GM12878 (cell line): ENCODE data around the gene MYO9B. TPM values are rescaled to one million over a fixed set of nuclear protein-coding genes. Genes with fewer than 3 reads are reported as not detected.

ENCODE experiments used
- ATAC-seq: fragments of 200-7000 bp; cut with Tn5 transposase; 3 replicates; pipeline ENCODE4 v1.9.1; 2020; ENCODE audit warnings: mild to moderate bottlenecking, moderate library complexity
- BruUV-seq: library from RNA; stranded (reverse); fragments of 400-500 nt; replicated peaks from 2 replicates; lab custom pipeline; 2021; lab: Mats Ljungman, UMichigan
- CTCF ChIA-PET: fragments of 300-600 bp; sonication (Branson Sonifier 250); formaldehyde crosslinking; extraction: SDS; loops from one replicate; lab custom pipeline; 2021; ENCODE audit warnings: inconsistent platforms; lab: Yijun Ruan, JAX
- POLR2A ChIA-PET: fragments of 350-600 bp; formaldehyde crosslinking; extraction: SDS; loops from one replicate; lab custom pipeline; 2021; ENCODE audit warnings: inconsistent platforms; lab: Charles Lee
- RAD21 ChIA-PET: fragments of 300-600 bp; sonication (Branson Sonifier 250); formaldehyde crosslinking; loops from one replicate; lab custom pipeline; 2023; ENCODE audit warnings: antibody characterized with exemption; ENCODE audit not compliant: unreplicated experiment; lab: Charles Lee
- SMC1A ChIA-PET: fragments of 300-600 bp; sonication (Branson Sonifier 250); formaldehyde crosslinking; loops from one replicate; lab custom pipeline; 2023; ENCODE audit not compliant: unreplicated experiment, uncharacterized antibody; lab: Charles Lee
- DNase-seq: peaks from one replicate; pipeline ENCODE4 v3.0.0-alpha.2; 2011; ENCODE audit warnings: low read depth, low spot score
- FAIRE-seq: peaks from 3 replicates; lab custom pipeline; 2011; peaks lifted over from hg19 to GRCh38; lab: Jason Lieb, UNC
- H2AFZ ChIP-seq: 2 replicates; pipeline ENCODE4 v1.6.0; 2011; ENCODE audit warnings: low read depth, low read length, control low read depth; ENCODE audit not compliant: control insufficient read depth
- H3K27ac ChIP-seq: 2 replicates; pipeline ENCODE4 v1.5.1; 2011; ENCODE audit warnings: control low read depth; ENCODE audit not compliant: control insufficient read depth, insufficient read depth
- H3K27me3 ChIP-seq, 2 experiments: replicated peaks in 1 of 2; 2 replicates each; pipeline versions ENCODE4 v1.6.0 to v1.6.1; 2011; ENCODE audit warnings: low read length in 1 of 2; ENCODE audit not compliant: control insufficient read depth in 2 of 2, insufficient read depth in 2 of 2
- H3K36me3 ChIP-seq, 2 experiments: 2 replicates each; pipeline ENCODE4 v1.5.1; 2011; ENCODE audit warnings: low read length in 1 of 2; ENCODE audit not compliant: control insufficient read depth in 2 of 2, insufficient read depth in 2 of 2
- H3K4me1 ChIP-seq: 2 replicates; pipeline ENCODE4 v1.6.1; 2011; ENCODE audit warnings: mild to moderate bottlenecking, low read length, moderate library complexity, mixed read lengths; ENCODE audit not compliant: control insufficient read depth, insufficient read depth
- H3K4me2 ChIP-seq: 2 replicates; pipeline ENCODE4 v1.6.0; 2011; ENCODE audit warnings: control low read depth; ENCODE audit not compliant: control insufficient read depth, insufficient read depth
- H3K4me3 ChIP-seq: fragments of 200-600 bp; sonication (generic); 2 replicates; pipeline ENCODE4 v1.5.1; 2016
- H3K79me2 ChIP-seq: 2 replicates; pipeline ENCODE4 v1.6.0; 2011; ENCODE audit warnings: low read length; ENCODE audit not compliant: control insufficient read depth, insufficient read depth
- H3K9ac ChIP-seq: 2 replicates; pipeline ENCODE4 v1.8.0; 2011; ENCODE audit warnings: low read length, control low read depth, mixed read lengths; ENCODE audit not compliant: control insufficient read depth, insufficient read depth
- H3K9me3 ChIP-seq: replicated peaks from 3 replicates; pipeline ENCODE4 v1.5.1; 2011; ENCODE audit warnings: mild to moderate bottlenecking, low read length; ENCODE audit not compliant: control insufficient read depth, insufficient read depth
- H4K20me1 ChIP-seq: 2 replicates; pipeline ENCODE4 v1.6.0; 2011; ENCODE audit not compliant: control insufficient read depth, insufficient read depth
- BMI1 ChIP-seq: fragments of 450-650 bp; IDR thresholded peaks from 2 replicates; pipeline ENCODE4 v1.6.1; 2016; ENCODE audit warnings: mild to moderate bottlenecking, moderate library complexity, borderline replicate concordance
- BRCA1 ChIP-seq: IDR thresholded peaks from 2 replicates; pipeline ENCODE4 v1.6.1; 2011; ENCODE audit warnings: low read depth, low read length, improper control_type of control experiment
- CBX5 ChIP-seq: sonication (generic); IDR thresholded peaks from 2 replicates; pipeline ENCODE4 v1.6.1; 2016; ENCODE audit warnings: low read depth, moderate library complexity, mild to moderate bottlenecking, inconsistent platforms
- CHD4 ChIP-seq: fragments of 200-600 bp; sonication (generic); IDR thresholded peaks from 2 replicates; pipeline ENCODE4 v1.6.1; 2016; ENCODE audit warnings: mild to moderate bottlenecking
- EGR1 ChIP-seq, 2 experiments: IDR thresholded peaks; 1 replicate in 1 of 2; 2 replicates in 1 of 2; pipeline ENCODE4 v1.6.1; 2011 to 2012; ENCODE audit warnings: low read depth in 2 of 2, low read length in 2 of 2, borderline replicate concordance in 1 of 2, mild to moderate bottlenecking in 1 of 2, moderate library complexity in 1 of 2
- ETV6 ChIP-seq, 2 experiments: fragments of 450-650 bp in 1 of 2; IDR thresholded peaks in 1 of 2; conservative IDR thresholded peaks in 1 of 2; 2 replicates each; pipeline ENCODE4 v1.6.1; 2014; ENCODE audit warnings: antibody characterized with exemption in 1 of 2, borderline replicate concordance in 1 of 2, low read depth in 1 of 2, mild to moderate bottlenecking in 1 of 2, moderate library complexity in 1 of 2
- FOS ChIP-seq: IDR thresholded peaks from 3 replicates; pipeline ENCODE4 v1.6.1; 2011; ENCODE audit warnings: borderline replicate concordance; ENCODE audit not compliant: insufficient read length; ENCODE audit errors: extremely low read depth
- HDAC2 ChIP-seq: fragments of 200-600 bp; sonication (generic); IDR thresholded peaks from 2 replicates; pipeline ENCODE4 v1.6.1; 2017
- IRF3 ChIP-seq: fragments of 450-650 bp; IDR thresholded peaks from 2 replicates; pipeline ENCODE4 v1.6.1; 2014; ENCODE audit warnings: mild to moderate bottlenecking
- JUND ChIP-seq: IDR thresholded peaks from 2 replicates; pipeline ENCODE4 v1.6.1; 2012; ENCODE audit warnings: low read depth, mild to moderate bottlenecking, low read length, improper control_type of control experiment, moderate library complexity
- MEF2B ChIP-seq: fragments of 450-650 bp; IDR thresholded peaks from 2 replicates; pipeline ENCODE4 v1.6.1; 2018; ENCODE audit warnings: mild to moderate bottlenecking, moderate library complexity; ENCODE audit not compliant: partially characterized antibody, poor library complexity, severe bottlenecking
- MTA2 ChIP-seq: fragments of 450-650 bp; IDR thresholded peaks from 2 replicates; pipeline ENCODE4 v1.6.1; 2016; ENCODE audit warnings: low read depth, mild to moderate bottlenecking, moderate library complexity
- NBN ChIP-seq: fragments of 450-650 bp; IDR thresholded peaks from 2 replicates; pipeline ENCODE4 v1.6.1; 2016
- NR2C1 ChIP-seq: fragments of 450-650 bp; IDR thresholded peaks from 2 replicates; pipeline ENCODE4 v1.6.1; 2017; ENCODE audit warnings: antibody characterized with exemption, mild to moderate bottlenecking, moderate library complexity
- NRF1 ChIP-seq: conservative IDR thresholded peaks from 2 replicates; pipeline ENCODE4 v1.6.1; 2011; ENCODE audit warnings: mild to moderate bottlenecking, low read depth, low read length, improper control_type of control experiment
- POLR2AphosphoS2 ChIP-seq: IDR thresholded peaks from 2 replicates; pipeline ENCODE4 v1.6.1; 2011; ENCODE audit warnings: low read depth, mild to moderate bottlenecking, low read length, improper control_type of control experiment, moderate library complexity
- RAD51 ChIP-seq: fragments of 450-650 bp; IDR thresholded peaks from 2 replicates; pipeline ENCODE4 v1.6.1; 2016; ENCODE audit warnings: moderate library complexity, mild to moderate bottlenecking, inconsistent platforms
- SMAD5 ChIP-seq: IDR thresholded peaks from 2 replicates; pipeline ENCODE4 v1.6.1; 2016; ENCODE audit warnings: antibody characterized with exemption, low read depth
- SP1 ChIP-seq: IDR thresholded peaks from one replicate; pipeline ENCODE4 v1.6.1; 2011; ENCODE audit warnings: low read depth, low read length
- SPI1 ChIP-seq: IDR thresholded peaks from 2 replicates; pipeline ENCODE4 v1.6.1; 2011; ENCODE audit warnings: low read depth, mild to moderate bottlenecking, low read length, moderate library complexity, borderline replicate concordance; ENCODE audit not compliant: insufficient read depth
- WGBS: methylation state at CpG from one replicate; pipeline ENCODE4 v1.1.6; 2016; ENCODE audit warnings: low lambda C conversion rate; ENCODE audit not compliant: insufficient replicate concordance, insufficient coverage; ENCODE audit errors: missing lambda C conversion rate; 5-methylcytosine and 5-hydroxymethylcytosine counted together
- in situ Hi-C: fragments of 300-500 bp; cut with MboI; formaldehyde crosslinking; loops from 9 replicates; pipeline ENCODE4 v1.14.3; 2018; ENCODE audit warnings: mixed read lengths
- intact Hi-C: fragments of 100-400 bp; cut with micrococcal nuclease; formaldehyde crosslinking; loops from one replicate; pipeline ENCODE4 v1.14.2; 2022; ENCODE audit not compliant: unreplicated experiment
- polyA plus RNA-seq, 11 experiments: library from polyadenylated mRNA; depleted of rRNA in 4 of 11; unstranded in 6 of 11; stranded (reverse) in 5 of 11; fragments of >200 nt; fragmentation: Nextera tagmentation in 4 of 11; fragmentation: Illumina TruSeq in 1 of 11; extraction: Ambion mirVana in 4 of 11; extraction: Trizol in 1 of 11; gene quantifications; 1 replicate in 1 of 11; 2 replicates in 10 of 11; pipeline versions ENCODE4 v1.2.1 to v1.2.3, GENCODE V29; 2011 to 2016; ENCODE audit warnings: inconsistent platforms in 2 of 11, missing spikeins in 2 of 11, low read depth in 1 of 11
- total RNA-seq, 4 experiments: library from RNA; depleted of rRNA in 3 of 4; stranded (reverse); fragments of >200 nt in 3 of 4; fragmentation: Illumina TruSeq in 1 of 4; extraction: Trizol in 1 of 4; gene quantifications; 2 replicates each; pipeline versions ENCODE4 v1.2.1 to v1.2.3, GENCODE V29; 2013 to 2021
- TF ChIP-seq, protein P1 (sequence below): fragments of 450-650 bp; IDR thresholded peaks from 2 replicates; pipeline ENCODE4 v1.6.1; 2017; ENCODE audit warnings: antibody characterized with exemption, mild to moderate bottlenecking, moderate library complexity

Gene MYO9B
- total and polyA plus RNA-seq, 10 of the 15 experiments (the other 5 are each of a cell fraction or from before 2014, with no cell fraction given): 5.4 to 165 (median 45.8) TPM

- no peak for TF ChIP-seq MEF2B
- no peak for TF ChIP-seq NBN
- TF ChIP-seq NR2C1: no peak
- TF ChIP-seq, protein P1, sequence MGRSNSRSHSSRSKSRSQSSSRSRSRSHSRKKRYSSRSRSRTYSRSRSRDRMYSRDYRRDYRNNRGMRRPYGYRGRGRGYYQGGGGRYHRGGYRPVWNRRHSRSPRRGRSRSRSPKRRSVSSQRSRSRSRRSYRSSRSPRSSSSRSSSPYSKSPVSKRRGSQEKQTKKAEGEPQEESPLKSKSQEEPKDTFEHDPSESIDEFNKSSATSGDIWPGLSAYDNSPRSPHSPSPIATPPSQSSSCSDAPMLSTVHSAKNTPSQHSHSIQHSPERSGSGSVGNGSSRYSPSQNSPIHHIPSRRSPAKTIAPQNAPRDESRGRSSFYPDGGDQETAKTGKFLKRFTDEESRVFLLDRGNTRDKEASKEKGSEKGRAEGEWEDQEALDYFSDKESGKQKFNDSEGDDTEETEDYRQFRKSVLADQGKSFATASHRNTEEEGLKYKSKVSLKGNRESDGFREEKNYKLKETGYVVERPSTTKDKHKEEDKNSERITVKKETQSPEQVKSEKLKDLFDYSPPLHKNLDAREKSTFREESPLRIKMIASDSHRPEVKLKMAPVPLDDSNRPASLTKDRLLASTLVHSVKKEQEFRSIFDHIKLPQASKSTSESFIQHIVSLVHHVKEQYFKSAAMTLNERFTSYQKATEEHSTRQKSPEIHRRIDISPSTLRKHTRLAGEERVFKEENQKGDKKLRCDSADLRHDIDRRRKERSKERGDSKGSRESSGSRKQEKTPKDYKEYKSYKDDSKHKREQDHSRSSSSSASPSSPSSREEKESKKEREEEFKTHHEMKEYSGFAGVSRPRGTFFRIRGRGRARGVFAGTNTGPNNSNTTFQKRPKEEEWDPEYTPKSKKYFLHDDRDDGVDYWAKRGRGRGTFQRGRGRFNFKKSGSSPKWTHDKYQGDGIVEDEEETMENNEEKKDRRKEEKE: no peak
- TF ChIP-seq RAD51: no peak
- TF ChIP-seq CHD4: no peak
- no peak for TF ChIP-seq ETV6 (conservative IDR thresholded peaks at IDR 0.05 in 1 of 2, IDR thresholded peaks at IDR 0.05 in 1 of 2; ENCODE audit: borderline replicate concordance in 1 of 2, low read depth in 1 of 2)
- no peak for TF ChIP-seq BMI1
- no peak for TF ChIP-seq POLR2AphosphoS2
- TF ChIP-seq SP1: no peak
- no peak for TF ChIP-seq BRCA1
- TF ChIP-seq, all 136 proteins: peak for 3
Observed at GRCh38 chr19:17052439-17052838, 23.1 kb upstream of the MYO9B start (continued).

GRCh38 chr19:17054746-17055145, 20.8 kb upstream of the MYO9B start:
- H3K79me2 ChIP-seq: no peaks in the 10 kb centered on the region
- RAD21 ChIA-PET: no interaction called here
- SMC1A ChIA-PET: no interaction called here
- no peaks in the 10 kb centered on the region for H3K4me1 ChIP-seq
- no peak overlapping the region for H3K4me3 ChIP-seq
- no peak for DNase-seq
- no peaks in the 10 kb centered on the region for H3K9me3 ChIP-seq
- no peaks in the 10 kb centered on the region for H3K27me3 ChIP-seq
- 98% methylated on average over 5 of the region's 5 CpGs for WGBS
- H3K36me3 ChIP-seq: peaks cover 23 to 29% of the 10 kb centered on the region in 2 experiments
- no peak overlapping the region for H3K27ac ChIP-seq
- no peak for FAIRE-seq
- BruUV-seq: no TSS peak
- in situ Hi-C loops: no loop called here
- ATAC-seq: no peak
- no peak overlapping the region for H3K9ac ChIP-seq
- no peak overlapping the region for H3K4me2 ChIP-seq
- CTCF ChIA-PET: no interaction called here
- intact Hi-C loops: no loop called here
- H4K20me1 ChIP-seq: no peaks in the 10 kb centered on the region
- POLR2A ChIA-PET: interaction anchor here (0.7 kb wide), 1 partner anchor 91 kb away, joined by 9 read pairs; no protein-coding TSS in a partner anchor
- H2AFZ ChIP-seq: no peak overlapping the region
- TF ChIP-seq SMAD5: no peak
- TF ChIP-seq EGR1 (IDR thresholded peaks at IDR 0.05; ENCODE audit: borderline replicate concordance in 1 of 2, low read depth in 2 of 2, low read length in 2 of 2): no peak
- no peak for TF ChIP-seq HDAC2
- TF ChIP-seq CBX5: no peak
- TF ChIP-seq JUND: no peak
- no peak for TF ChIP-seq SPI1
- no peak for TF ChIP-seq FOS
- no peak for TF ChIP-seq NRF1
- no peak for TF ChIP-seq MTA2
- TF ChIP-seq IRF3: no peak
